ENCODE data around the gene FBXL17.
A peak's percentile ranks its signal among the peaks of the same experiment; 100 is the strongest.

The FBXL17 gene

GRCh38 chr5:108249785-108250426, 132.0 kb downstream of the FBXL17 start:
- H3K36me3 ChIP-seq (replicated peaks in 1 of 2; ENCODE audit: control insufficient read depth in 2 of 2, insufficient read depth in 2 of 2, low read length in 2 of 2): no peaks in the 10 kb centered on the region
- no peak overlapping the region for H3K14ac ChIP-seq (ENCODE audit: low read length)
- DNase-seq (ENCODE audit: low spot score): no peak
- no peaks in the 10 kb centered on the region for H3K4me1 ChIP-seq (ENCODE audit: control insufficient read depth in 2 of 2, insufficient read depth in 1 of 2, low read depth in 1 of 2, low read length in 2 of 2)
- H4K8ac ChIP-seq (ENCODE audit: low read depth, low read length): no peak overlapping the region
- no peak overlapping the region for H2AK5ac ChIP-seq (ENCODE audit: low read depth, low read length)
- no peak overlapping the region for H3K18ac ChIP-seq (ENCODE audit: low read length)
- no peak overlapping the region for H4K91ac ChIP-seq (ENCODE audit: low read depth, low read length, poor library complexity)
- H3K4ac ChIP-seq (ENCODE audit: low read length): no peak overlapping the region
- H2BK12ac ChIP-seq (ENCODE audit: low read length): no peak overlapping the region
- no peak overlapping the region for H3K27ac ChIP-seq (replicated peaks; ENCODE audit: low read length)
- no peak overlapping the region for H3K23ac ChIP-seq (ENCODE audit: low read depth, low read length, poor library complexity)
- H2BK5ac ChIP-seq (ENCODE audit: low read length): no peak overlapping the region
- no peak overlapping the region for H3K4me2 ChIP-seq (ENCODE audit: insufficient read depth, low read length, poor library complexity, severe bottlenecking)
- no peak overlapping the region for H2BK15ac ChIP-seq (ENCODE audit: low read length)
- H2BK120ac ChIP-seq (ENCODE audit: low read depth, low read length): no peak overlapping the region
- no peak overlapping the region for H3K9ac ChIP-seq (ENCODE audit: low read depth, low read length, poor library complexity)
- no peak overlapping the region for H2AFZ ChIP-seq (ENCODE audit: low read length)
- H3K79me1 ChIP-seq (ENCODE audit: low read depth, low read length): no peaks in the 10 kb centered on the region
- WGBS, 2 donors (ENCODE audit: extremely low coverage in 2 of 2, insufficient read length in 2 of 2, insufficient replicate concordance in 1 of 2): no CpG with 5 or more reads among the region's 3 CpGs
- H3K9me3 ChIP-seq (replicated peaks in 1 of 2; ENCODE audit: control insufficient read depth in 2 of 2, insufficient read depth in 1 of 2, low read depth in 1 of 2, low read length in 2 of 2): no peaks in the 10 kb centered on the region
- no peaks in the 10 kb centered on the region for H3K27me3 ChIP-seq (ENCODE audit: control insufficient read depth in 3 of 3, insufficient read depth in 3 of 3, low read depth in 1 of 3, low read length in 3 of 3)
- no peak overlapping the region for H3K4me3 ChIP-seq (ENCODE audit: low read length in 2 of 2)

- DNase-seq (ENCODE audit: low spot score): no peak
- Histone ChIP-seq H2AK5ac (ENCODE audit: low read depth, low read length) (no peak overlapping the region), H3K23ac (ENCODE audit: low read depth, low read length, poor library complexity) (no peak overlapping the region), H2BK120ac (ENCODE audit: low read depth, low read length) (no peak overlapping the region), H3K14ac (ENCODE audit: low read length) (no peak overlapping the region), H3K18ac (ENCODE audit: low read length) (no peak overlapping the region), H3K4ac (ENCODE audit: low read length) (no peak overlapping the region), H3K36me3 (replicated peaks in 1 of 2; ENCODE audit: control insufficient read depth in 2 of 2, insufficient read depth in 2 of 2, low read length in 2 of 2) (no peaks in the 10 kb centered on the region), H4K8ac (ENCODE audit: low read depth, low read length) (no peak overlapping the region), H2AFZ (ENCODE audit: low read length) (no peak overlapping the region), H2BK15ac (ENCODE audit: low read length) (no peak overlapping the region), H2BK12ac (ENCODE audit: low read length) (no peak overlapping the region), H2BK5ac (ENCODE audit: low read length) (no peak overlapping the region), H3K4me2 (ENCODE audit: insufficient read depth, low read length, poor library complexity, severe bottlenecking) (no peak overlapping the region), H3K27ac (replicated peaks; ENCODE audit: low read length) (no peak overlapping the region), H4K91ac (ENCODE audit: low read depth, low read length, poor library complexity) (no peak overlapping the region), H3K9ac (ENCODE audit: low read depth, low read length, poor library complexity) (no peak overlapping the region), H3K4me3 (ENCODE audit: low read length in 2 of 2) (no peak overlapping the region), H3K9me3 (replicated peaks in 1 of 2; ENCODE audit: control insufficient read depth in 2 of 2, insufficient read depth in 1 of 2, low read depth in 1 of 2, low read length in 2 of 2) (no peaks in the 10 kb centered on the region), H3K4me1 (ENCODE audit: control insufficient read depth in 2 of 2, insufficient read depth in 1 of 2, low read depth in 1 of 2, low read length in 2 of 2) (no peaks in the 10 kb centered on the region), H3K27me3 (ENCODE audit: control insufficient read depth in 3 of 3, insufficient read depth in 3 of 3, low read depth in 1 of 3, low read length in 3 of 3) (no peaks in the 10 kb centered on the region), H3K79me1 (ENCODE audit: low read depth, low read length) (no peaks in the 10 kb centered on the region)
- no CpG with 5 or more reads among the region's 7 CpGs for WGBS, 2 donors (ENCODE audit: extremely low coverage in 2 of 2, insufficient read length in 2 of 2, insufficient replicate concordance in 1 of 2)
Observed at GRCh38 chr5:108249095-108249784, 132.7 kb downstream of the FBXL17 start.

GRCh38 chr5:108238936-108239887, 142.7 kb downstream of the FBXL17 start:
- Histone ChIP-seq H3K79me1 (ENCODE audit: low read depth, low read length) (no peaks in the 10 kb centered on the region), H2AFZ (ENCODE audit: low read length) (no peak overlapping the region), H2BK12ac (ENCODE audit: low read length) (no peak overlapping the region), H2BK5ac (ENCODE audit: low read length) (no peak overlapping the region), H3K4me2 (ENCODE audit: insufficient read depth, low read length, poor library complexity, severe bottlenecking) (no peak overlapping the region), H3K23ac (ENCODE audit: low read depth, low read length, poor library complexity) (peak overlapping the region; percentile 13), H3K4ac (ENCODE audit: low read length) (no peak overlapping the region), H2BK15ac (ENCODE audit: low read length) (no peak overlapping the region), H3K27me3 (ENCODE audit: control insufficient read depth in 3 of 3, insufficient read depth in 3 of 3, low read depth in 1 of 3, low read length in 3 of 3) (no peaks in the 10 kb centered on the region), H3K18ac (ENCODE audit: low read length) (peak overlapping the region; percentile 20), H3K9me3 (replicated peaks in 1 of 2; ENCODE audit: control insufficient read depth in 2 of 2, insufficient read depth in 1 of 2, low read depth in 1 of 2, low read length in 2 of 2) (peaks cover 2 to 8% of the 10 kb centered on the region in 2 donors), H3K27ac (replicated peaks; ENCODE audit: low read length) (no peak overlapping the region), H4K8ac (ENCODE audit: low read depth, low read length) (no peak overlapping the region), H3K14ac (ENCODE audit: low read length) (peak overlapping the region; percentile 5), H4K91ac (ENCODE audit: low read depth, low read length, poor library complexity) (no peak overlapping the region), H3K4me3 (ENCODE audit: low read length in 2 of 2) (peak overlapping the region in 1 of 2 donors; percentile 32), H2AK5ac (ENCODE audit: low read depth, low read length) (peak overlapping the region; percentile 8), H3K4me1 (ENCODE audit: control insufficient read depth in 2 of 2, insufficient read depth in 1 of 2, low read depth in 1 of 2, low read length in 2 of 2) (peaks cover 0 to 2% of the 10 kb centered on the region in 2 donors), H2BK120ac (ENCODE audit: low read depth, low read length) (no peak overlapping the region), H3K9ac (ENCODE audit: low read depth, low read length, poor library complexity) (peak overlapping the region; percentile 32), H3K36me3 (replicated peaks in 1 of 2; ENCODE audit: control insufficient read depth in 2 of 2, insufficient read depth in 2 of 2, low read length in 2 of 2) (no peaks in the 10 kb centered on the region)
- no peak for DNase-seq (ENCODE audit: low spot score)
- WGBS, 2 donors (ENCODE audit: extremely low coverage in 2 of 2, insufficient read length in 2 of 2, insufficient replicate concordance in 1 of 2): no CpG with 5 or more reads among the region's 10 CpGs

GRCh38 chr5:108238461-108238860, 143.4 kb downstream of the FBXL17 start:
- no peak overlapping the region for H3K18ac ChIP-seq (ENCODE audit: low read length)
- no CpG with 5 or more reads among the region's 4 CpGs for WGBS, 2 donors (ENCODE audit: extremely low coverage in 2 of 2, insufficient read length in 2 of 2, insufficient replicate concordance in 1 of 2)
- no peak overlapping the region for H3K14ac ChIP-seq (ENCODE audit: low read length)

More at GRCh38 chr5:108238461-108238860, 143.4 kb downstream of the FBXL17 start:
- no peak overlapping the region for H3K4ac ChIP-seq (ENCODE audit: low read length)
- H2AFZ ChIP-seq (ENCODE audit: low read length): no peak overlapping the region
- H3K79me1 ChIP-seq (ENCODE audit: low read depth, low read length): no peaks in the 10 kb centered on the region
- peaks cover 0 to 4% of the 10 kb centered on the region in 2 donors for H3K4me1 ChIP-seq (ENCODE audit: control insufficient read depth in 2 of 2, insufficient read depth in 1 of 2, low read depth in 1 of 2, low read length in 2 of 2)
- DNase-seq (ENCODE audit: low spot score): no peak
- no peak overlapping the region for H3K4me3 ChIP-seq (ENCODE audit: low read length in 2 of 2)
- H4K91ac ChIP-seq (ENCODE audit: low read depth, low read length, poor library complexity): no peak overlapping the region
- H3K27ac ChIP-seq (replicated peaks; ENCODE audit: low read length): no peak overlapping the region
- H3K9me3 ChIP-seq (replicated peaks in 1 of 2; ENCODE audit: control insufficient read depth in 2 of 2, insufficient read depth in 1 of 2, low read depth in 1 of 2, low read length in 2 of 2): peaks cover 2 to 8% of the 10 kb centered on the region in 2 donors
- H3K27me3 ChIP-seq (ENCODE audit: control insufficient read depth in 3 of 3, insufficient read depth in 3 of 3, low read depth in 1 of 3, low read length in 3 of 3): no peaks in the 10 kb centered on the region
- no peak overlapping the region for H4K8ac ChIP-seq (ENCODE audit: low read depth, low read length)
- H2BK15ac ChIP-seq (ENCODE audit: low read length): no peak overlapping the region
- no peak overlapping the region for H2BK5ac ChIP-seq (ENCODE audit: low read length)
- no peak overlapping the region for H3K9ac ChIP-seq (ENCODE audit: low read depth, low read length, poor library complexity)
- no peak overlapping the region for H2BK12ac ChIP-seq (ENCODE audit: low read length)
- no peak overlapping the region for H2AK5ac ChIP-seq (ENCODE audit: low read depth, low read length)
- H3K4me2 ChIP-seq (ENCODE audit: insufficient read depth, low read length, poor library complexity, severe bottlenecking): no peak overlapping the region
- H2BK120ac ChIP-seq (ENCODE audit: low read depth, low read length): no peak overlapping the region
- no peaks in the 10 kb centered on the region for H3K36me3 ChIP-seq (replicated peaks in 1 of 2; ENCODE audit: control insufficient read depth in 2 of 2, insufficient read depth in 2 of 2, low read length in 2 of 2)
- no peak overlapping the region for H3K23ac ChIP-seq (ENCODE audit: low read depth, low read length, poor library complexity)
